Measurements from ENCODE around the gene LRG1.

LRG1 gene

DNA sequence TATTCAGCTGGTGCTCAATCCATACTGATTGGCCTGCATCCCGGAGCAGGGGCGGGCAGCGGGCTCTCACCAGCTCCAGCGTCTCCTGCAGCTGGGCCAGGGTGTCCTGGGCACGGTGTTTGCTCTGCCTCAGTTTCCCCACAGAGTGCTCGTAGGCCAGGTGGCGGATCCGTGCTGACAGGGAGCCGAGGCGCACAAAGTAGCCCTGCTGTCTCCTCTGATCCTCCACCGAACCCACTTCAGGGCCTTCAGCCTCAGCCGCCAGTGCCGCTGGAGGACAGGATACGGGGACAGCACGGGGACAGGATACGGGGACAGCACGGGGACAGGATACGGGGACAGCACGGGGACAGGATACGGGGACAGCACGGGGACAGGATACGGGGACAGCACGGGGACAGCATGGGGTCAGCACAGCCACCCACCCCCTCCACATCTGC lies 14.3 kb downstream of the LRG1 start:
- no peaks in the 10 kb centered on the region for H3K4me1 ChIP-seq (ENCODE audit: insufficient read depth, poor library complexity, severe bottlenecking)
- no peaks in the 10 kb centered on the region for H3K27me3 ChIP-seq (ENCODE audit: insufficient read depth, poor library complexity, severe bottlenecking)
- H3K4me3 ChIP-seq (ENCODE audit: severe bottlenecking), result no peak overlapping the region
- TF ChIP-seq, protein P1, sequence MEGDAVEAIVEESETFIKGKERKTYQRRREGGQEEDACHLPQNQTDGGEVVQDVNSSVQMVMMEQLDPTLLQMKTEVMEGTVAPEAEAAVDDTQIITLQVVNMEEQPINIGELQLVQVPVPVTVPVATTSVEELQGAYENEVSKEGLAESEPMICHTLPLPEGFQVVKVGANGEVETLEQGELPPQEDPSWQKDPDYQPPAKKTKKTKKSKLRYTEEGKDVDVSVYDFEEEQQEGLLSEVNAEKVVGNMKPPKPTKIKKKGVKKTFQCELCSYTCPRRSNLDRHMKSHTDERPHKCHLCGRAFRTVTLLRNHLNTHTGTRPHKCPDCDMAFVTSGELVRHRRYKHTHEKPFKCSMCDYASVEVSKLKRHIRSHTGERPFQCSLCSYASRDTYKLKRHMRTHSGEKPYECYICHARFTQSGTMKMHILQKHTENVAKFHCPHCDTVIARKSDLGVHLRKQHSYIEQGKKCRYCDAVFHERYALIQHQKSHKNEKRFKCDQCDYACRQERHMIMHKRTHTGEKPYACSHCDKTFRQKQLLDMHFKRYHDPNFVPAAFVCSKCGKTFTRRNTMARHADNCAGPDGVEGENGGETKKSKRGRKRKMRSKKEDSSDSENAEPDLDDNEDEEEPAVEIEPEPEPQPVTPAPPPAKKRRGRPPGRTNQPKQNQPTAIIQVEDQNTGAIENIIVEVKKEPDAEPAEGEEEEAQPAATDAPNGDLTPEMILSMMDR (IDR thresholded peaks at IDR 0.05; ENCODE audit: poor library complexity, severe bottlenecking), result no peak
- H3K36me3 ChIP-seq (ENCODE audit: low read depth), result no peaks in the 10 kb centered on the region
- H3K9me3 ChIP-seq (ENCODE audit: severe bottlenecking), result no peaks in the 10 kb centered on the region
- no peak for ATAC-seq (ENCODE audit: low read depth)
- H3K27ac ChIP-seq (ENCODE audit: poor library complexity, severe bottlenecking), result no peak overlapping the region
- no peak for DNase-seq (ENCODE audit: low spot score)

DNA sequence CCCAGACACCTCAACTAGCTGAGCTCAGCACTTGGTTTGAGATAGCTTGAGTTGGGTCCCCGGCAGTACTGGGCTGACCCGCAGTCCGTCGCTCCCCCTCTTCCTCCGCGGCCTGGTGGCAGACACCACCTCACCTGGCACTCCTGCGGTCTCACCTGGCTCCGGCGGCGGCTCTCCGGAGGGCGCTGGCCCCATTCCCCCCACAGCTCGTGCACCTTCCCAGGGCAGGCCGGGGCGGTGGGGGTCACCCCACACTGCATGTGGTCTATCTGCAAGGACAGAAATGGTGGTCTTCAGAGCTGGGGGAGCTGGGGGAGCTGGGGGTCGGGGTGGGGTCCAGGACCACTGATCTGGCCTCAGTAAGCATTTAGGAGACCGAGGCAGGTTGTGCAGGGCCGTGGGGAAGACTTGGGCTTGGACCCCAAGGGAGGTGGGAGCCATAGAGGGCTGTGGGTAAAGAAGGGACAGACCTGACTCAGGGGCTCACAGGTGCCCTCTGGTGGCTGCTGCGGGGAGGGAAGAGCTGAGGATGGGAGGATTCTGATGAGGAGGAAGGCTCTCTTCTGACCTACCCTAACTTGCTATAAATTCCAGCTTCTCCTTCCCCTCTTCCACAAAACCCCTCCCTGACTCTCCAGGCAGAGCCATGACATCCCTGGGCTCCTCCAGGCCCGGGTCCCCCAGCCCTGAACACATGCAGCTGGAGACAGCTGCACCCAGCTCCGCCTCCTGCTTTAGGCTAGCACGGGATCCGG lies 14.9 kb downstream of the LRG1 start:
- TF ChIP-seq, protein P1 (IDR thresholded peaks at IDR 0.05; ENCODE audit: poor library complexity, severe bottlenecking), result peak; percentile 60
- H3K27me3 ChIP-seq (ENCODE audit: insufficient read depth, poor library complexity, severe bottlenecking), result no peaks in the 10 kb centered on the region
- DNase-seq (ENCODE audit: low spot score), result no peak

DNA sequence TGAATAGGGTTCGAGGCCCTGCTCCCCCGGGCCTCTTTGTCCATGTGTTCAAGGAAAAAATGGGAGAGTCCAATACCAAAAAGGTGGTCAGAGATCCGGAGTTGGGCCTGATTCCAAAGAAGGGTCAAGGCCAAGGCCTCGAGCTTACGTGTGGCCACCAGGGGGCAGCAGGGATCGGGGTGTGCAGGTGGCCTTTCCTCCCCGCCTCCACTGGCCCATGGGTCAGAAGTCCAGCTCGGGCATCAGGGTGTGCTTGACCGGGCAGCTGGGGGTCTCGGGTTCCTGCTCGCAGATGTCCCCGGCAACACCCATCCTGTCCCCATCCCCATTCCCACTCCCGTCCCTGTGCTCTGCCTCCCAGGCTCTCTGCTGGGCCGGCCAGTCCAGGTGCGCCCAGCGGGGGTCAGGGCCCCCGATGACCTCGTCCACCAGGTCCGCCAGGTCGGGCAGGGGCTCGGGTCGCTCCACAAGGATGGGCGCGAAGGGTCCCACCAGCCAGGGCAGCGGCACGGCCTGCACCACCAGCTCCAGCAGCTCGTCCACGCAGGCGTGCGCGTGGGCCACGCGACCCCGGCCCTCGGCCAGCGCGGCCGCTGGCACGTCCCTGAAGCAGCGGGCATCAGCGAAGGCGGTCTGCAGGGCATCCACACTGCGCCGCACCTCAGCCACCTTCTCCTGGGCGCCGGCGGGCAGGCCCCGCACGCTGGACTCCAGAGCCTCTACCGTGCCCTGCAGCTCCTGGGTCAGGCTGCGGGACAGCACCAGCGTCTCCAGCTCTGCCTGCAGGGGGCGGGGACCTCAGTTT lies 16.3 kb downstream of the LRG1 start:
- no peak overlapping the region for H3K27ac ChIP-seq (ENCODE audit: poor library complexity, severe bottlenecking)
- DNase-seq (ENCODE audit: low spot score), result no peak
- no peak overlapping the region for H3K4me3 ChIP-seq (ENCODE audit: severe bottlenecking)
- H3K27me3 ChIP-seq (ENCODE audit: insufficient read depth, poor library complexity, severe bottlenecking), result no peaks in the 10 kb centered on the region
- H3K4me1 ChIP-seq (ENCODE audit: insufficient read depth, poor library complexity, severe bottlenecking), result peaks cover 10% of the 10 kb centered on the region
- no peaks in the 10 kb centered on the region for H3K36me3 ChIP-seq (ENCODE audit: low read depth)
- TF ChIP-seq, protein P1 (IDR thresholded peaks at IDR 0.05; ENCODE audit: poor library complexity, severe bottlenecking), result peak; percentile 55
- ATAC-seq (ENCODE audit: low read depth), result no peak
- H3K9me3 ChIP-seq (ENCODE audit: severe bottlenecking), result no peaks in the 10 kb centered on the region

More for the DNA sequence above, 14.9 kb downstream of the LRG1 start:
- peaks cover 1% of the 10 kb centered on the region for H3K4me1 ChIP-seq (ENCODE audit: insufficient read depth, poor library complexity, severe bottlenecking)
- no peaks in the 10 kb centered on the region for H3K36me3 ChIP-seq (ENCODE audit: low read depth)
- no peak overlapping the region for H3K4me3 ChIP-seq (ENCODE audit: severe bottlenecking)
- ATAC-seq (ENCODE audit: low read depth), result 0 out of 3 replicates have a peak, but pooled peaks have one; percentile 57
- no peak overlapping the region for H3K27ac ChIP-seq (ENCODE audit: poor library complexity, severe bottlenecking)
- H3K9me3 ChIP-seq (ENCODE audit: severe bottlenecking), result no peaks in the 10 kb centered on the region

DNA sequence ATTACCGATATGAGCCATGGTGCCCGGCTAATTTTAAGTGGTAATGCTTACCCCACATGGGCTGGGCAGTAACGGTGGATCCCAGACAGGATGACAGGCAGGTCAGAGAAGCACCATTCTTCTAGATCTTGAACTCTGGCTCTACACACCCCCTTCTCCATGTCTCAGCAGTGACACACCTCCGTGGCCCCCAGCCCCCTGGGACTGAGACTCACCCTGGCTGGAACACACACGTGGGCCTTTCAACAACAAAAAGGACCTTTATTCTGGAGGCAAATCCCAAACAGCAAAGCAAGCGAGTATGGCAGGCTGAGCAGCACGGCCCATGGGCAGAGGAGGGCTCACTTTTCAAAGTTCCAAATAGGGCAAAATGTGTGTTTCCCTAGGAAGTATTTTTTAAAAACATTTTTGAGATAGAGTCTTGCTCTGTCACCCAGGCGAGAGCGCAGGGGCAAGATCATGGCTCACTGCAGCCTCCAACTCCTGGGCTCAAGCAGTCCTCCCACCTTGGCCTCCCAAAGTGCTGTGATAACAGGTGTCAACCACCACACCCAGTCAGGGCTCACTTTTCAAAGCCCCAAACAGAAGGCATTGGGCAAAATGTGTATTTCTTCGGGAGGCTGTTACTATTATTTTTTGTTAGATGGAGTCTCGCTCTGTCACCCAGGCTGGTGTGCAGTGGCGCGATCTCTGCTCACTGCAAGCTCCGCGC lies 17.4 kb downstream of the LRG1 start:
- Histone ChIP-seq H3K36me3 (ENCODE audit: low read depth) (no peaks in the 10 kb centered on the region), H3K9me3 (ENCODE audit: severe bottlenecking) (no peaks in the 10 kb centered on the region), H3K27me3 (ENCODE audit: insufficient read depth, poor library complexity, severe bottlenecking) (no peaks in the 10 kb centered on the region), H3K27ac (ENCODE audit: poor library complexity, severe bottlenecking) (no peak overlapping the region), H3K4me1 (ENCODE audit: insufficient read depth, poor library complexity, severe bottlenecking) (peaks cover 10% of the 10 kb centered on the region), H3K4me3 (ENCODE audit: severe bottlenecking) (no peak overlapping the region)
- ATAC-seq (ENCODE audit: low read depth) (no peak), DNase-seq (ENCODE audit: low spot score) (no peak)
- TF ChIP-seq, protein P1 (IDR thresholded peaks at IDR 0.05; ENCODE audit: poor library complexity, severe bottlenecking), result no peak

Measured in RWPE2 (cell line).